ENCODE data around the gene EPM2A. TPM values are rescaled to one million over a fixed set of nuclear protein-coding genes. Genes with fewer than 3 reads are reported as not detected.

The EPM2A gene
- total and polyA plus RNA-seq, 2 of the 4 experiments (the other 2 are of a cell fraction): 2.1 to 4.5 TPM

DNA sequence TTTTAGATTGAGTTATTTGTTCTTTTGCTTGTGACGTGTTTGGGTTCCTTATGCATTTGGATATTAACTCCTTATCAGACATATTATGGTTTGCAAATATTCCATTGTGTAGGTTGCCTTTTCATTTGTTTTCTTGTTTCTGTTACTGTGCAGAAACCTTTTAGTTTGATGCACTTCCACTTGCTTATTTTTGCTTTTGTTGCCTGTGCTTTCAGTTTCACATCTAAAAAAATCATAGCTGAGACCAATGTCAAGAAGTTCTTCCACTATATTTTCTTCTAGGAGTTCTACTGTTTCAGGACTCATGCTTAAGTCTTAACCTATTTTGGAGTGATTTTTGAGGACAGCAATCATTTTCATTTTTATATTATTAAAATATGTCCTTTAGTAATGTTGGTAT, 113.5 kb downstream of the EPM2A start:
- no peaks in the 10 kb centered on the region for H3K9me3 ChIP-seq (ENCODE audit: control insufficient read depth, insufficient read depth, low read length)
- no peak overlapping the region for H3K18ac ChIP-seq (ENCODE audit: low read depth, low read length)
- TF ChIP-seq SMC3 (IDR thresholded peaks at IDR 0.05; ENCODE audit: low read depth, low read length) (no peak), ELK1 (IDR thresholded peaks at IDR 0.05; ENCODE audit: borderline replicate concordance, low read depth, low read length) (no peak), NFE2L2 (IDR thresholded peaks at IDR 0.05; ENCODE audit: low read depth, low read length) (no peak), RAD21 (IDR thresholded peaks at IDR 0.05; ENCODE audit: low read length) (no peak), MXI1 (IDR thresholded peaks at IDR 0.05; ENCODE audit: borderline replicate concordance, low read depth, low read length) (no peak), CEBPB (IDR thresholded peaks at IDR 0.05; ENCODE audit: low read depth, low read length) (no peak), RFX5 (IDR thresholded peaks at IDR 0.05; ENCODE audit: low read depth, low read length) (no peak), MAZ (IDR thresholded peaks at IDR 0.05; ENCODE audit: borderline replicate concordance, low read depth, low read length) (no peak), RCOR1 (IDR thresholded peaks at IDR 0.05; ENCODE audit: insufficient replicate concordance, low read length) (no peak), BHLHE40 (IDR thresholded peaks at IDR 0.05; ENCODE audit: low read depth, low read length) (no peak), CHD1 (IDR thresholded peaks at IDR 0.05; ENCODE audit: low read depth, low read length) (no peak), FOS (IDR thresholded peaks at IDR 0.05; ENCODE audit: low read depth, low read length) (no peak), POLR2A (IDR thresholded peaks at IDR 0.05; ENCODE audit: low read depth, low read length) (no peak), MAFK (IDR thresholded peaks at IDR 0.05; ENCODE audit: low read depth, low read length) (no peak)
- TF ChIP-seq, protein P1, sequence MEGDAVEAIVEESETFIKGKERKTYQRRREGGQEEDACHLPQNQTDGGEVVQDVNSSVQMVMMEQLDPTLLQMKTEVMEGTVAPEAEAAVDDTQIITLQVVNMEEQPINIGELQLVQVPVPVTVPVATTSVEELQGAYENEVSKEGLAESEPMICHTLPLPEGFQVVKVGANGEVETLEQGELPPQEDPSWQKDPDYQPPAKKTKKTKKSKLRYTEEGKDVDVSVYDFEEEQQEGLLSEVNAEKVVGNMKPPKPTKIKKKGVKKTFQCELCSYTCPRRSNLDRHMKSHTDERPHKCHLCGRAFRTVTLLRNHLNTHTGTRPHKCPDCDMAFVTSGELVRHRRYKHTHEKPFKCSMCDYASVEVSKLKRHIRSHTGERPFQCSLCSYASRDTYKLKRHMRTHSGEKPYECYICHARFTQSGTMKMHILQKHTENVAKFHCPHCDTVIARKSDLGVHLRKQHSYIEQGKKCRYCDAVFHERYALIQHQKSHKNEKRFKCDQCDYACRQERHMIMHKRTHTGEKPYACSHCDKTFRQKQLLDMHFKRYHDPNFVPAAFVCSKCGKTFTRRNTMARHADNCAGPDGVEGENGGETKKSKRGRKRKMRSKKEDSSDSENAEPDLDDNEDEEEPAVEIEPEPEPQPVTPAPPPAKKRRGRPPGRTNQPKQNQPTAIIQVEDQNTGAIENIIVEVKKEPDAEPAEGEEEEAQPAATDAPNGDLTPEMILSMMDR (conservative IDR thresholded peaks at IDR 0.05; ENCODE audit: low read depth, low read length): no peak
- TF ChIP-seq, protein P2, sequence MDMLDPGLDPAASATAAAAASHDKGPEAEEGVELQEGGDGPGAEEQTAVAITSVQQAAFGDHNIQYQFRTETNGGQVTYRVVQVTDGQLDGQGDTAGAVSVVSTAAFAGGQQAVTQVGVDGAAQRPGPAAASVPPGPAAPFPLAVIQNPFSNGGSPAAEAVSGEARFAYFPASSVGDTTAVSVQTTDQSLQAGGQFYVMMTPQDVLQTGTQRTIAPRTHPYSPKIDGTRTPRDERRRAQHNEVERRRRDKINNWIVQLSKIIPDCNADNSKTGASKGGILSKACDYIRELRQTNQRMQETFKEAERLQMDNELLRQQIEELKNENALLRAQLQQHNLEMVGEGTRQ (IDR thresholded peaks at IDR 0.05; ENCODE audit: low read depth, low read length): no peak
- no peak overlapping the region for H3K9ac ChIP-seq (ENCODE audit: low read depth, low read length)
- H3K14ac ChIP-seq (replicated peaks; ENCODE audit: low read depth, low read length): no peak overlapping the region
- H4K8ac ChIP-seq (ENCODE audit: low read depth in 2 of 2, low read length in 2 of 2): no peak overlapping the region
- H2BK5ac ChIP-seq (ENCODE audit: low read depth, low read length, poor library complexity, severe bottlenecking): no peak overlapping the region
- H3K36me3 ChIP-seq (ENCODE audit: control insufficient read depth, insufficient read depth, low read length): no peaks in the 10 kb centered on the region
- POLR2A ChIA-PET (ENCODE audit: unreplicated experiment): no interaction called here
- in situ Hi-C loops (cut with MboI; ENCODE audit: low sequenced_read_pairs) (no loop called here), intact Hi-C loops (cut with micrococcal nuclease) (no loop called here), dilution Hi-C loops (cut with HindIII; ENCODE audit: low sequenced_read_pairs, unreplicated experiment) (no loop called here)
- no peaks in the 10 kb centered on the region for H3K27me3 ChIP-seq (ENCODE audit: control insufficient read depth, insufficient read depth, low read length)
- H3K4me2 ChIP-seq (ENCODE audit: low read depth, low read length): no peak overlapping the region
- no peak overlapping the region for H4K5ac ChIP-seq (ENCODE audit: low read depth, low read length)
- no peak overlapping the region for H3K23ac ChIP-seq (ENCODE audit: low read depth, low read length)
- H4K91ac ChIP-seq (ENCODE audit: insufficient read depth, low read depth, low read length): no peak overlapping the region
- no peaks in the 10 kb centered on the region for H4K20me1 ChIP-seq (ENCODE audit: insufficient read depth, low read length)
- no peaks in the 10 kb centered on the region for H3K79me1 ChIP-seq (ENCODE audit: low read depth in 1 of 2, low read length in 2 of 2)
- H3K56ac ChIP-seq (ENCODE audit: extremely low read depth, insufficient read depth, low read length): no peak overlapping the region
- no peaks in the 10 kb centered on the region for H3K9me1 ChIP-seq (ENCODE audit: insufficient read depth, low read length)
- H2BK20ac ChIP-seq (ENCODE audit: low read depth, low read length): no peak overlapping the region
- CTCF ChIA-PET: interaction anchor here (1.0 kb wide), 1 partner anchor 12 kb away, joined by 4 read pairs; no protein-coding TSS in a partner anchor
- H3K27ac ChIP-seq (ENCODE audit: insufficient read depth, low read length): no peak overlapping the region
- no peaks in the 10 kb centered on the region; the same call in 1 of the 2 replicates for H3K4me1 ChIP-seq (ENCODE audit: control insufficient read depth, insufficient read depth, low read length)
- no peak overlapping the region for H2AFZ ChIP-seq (replicated peaks; ENCODE audit: low read length, poor library complexity)
- no peak overlapping the region for H3K4me3 ChIP-seq (ENCODE audit: insufficient read depth, low read depth, low read length)
- no peak overlapping the region for H2BK120ac ChIP-seq (ENCODE audit: low read depth, low read length)
- H2AK9ac ChIP-seq (replicated peaks; ENCODE audit: low read depth, low read length, poor library complexity): no peak overlapping the region
- no peak overlapping the region for H2AK5ac ChIP-seq (ENCODE audit: low read depth, low read length)
- H3K4ac ChIP-seq (ENCODE audit: low read depth, low read length): no peak overlapping the region
- no peak overlapping the region for H2BK15ac ChIP-seq (ENCODE audit: low read depth, low read length)
- WGBS, 2 experiments (ENCODE audit: extremely low coverage in 2 of 2, insufficient read length in 1 of 2): no CpG with 5 or more reads among the region's 1 CpG
- DNase-seq (no peak), ATAC-seq (ENCODE audit: low read depth) (no peak)
- BruUV-seq (replicated peaks): no TSS peak
